Activated CD8-positive, alpha-beta T cell treated with anti-CD3 and anti-CD28 coated beads for 36 hours (primary cell): ENCODE results near the gene RPL18. TPM values are rescaled to one million over a fixed set of nuclear protein-coding genes. Genes with fewer than 3 reads are reported as not detected.

Experiments
- ATAC-seq: fragments of 200-7000 bp; cut with Tn5 transposase; one replicate; pipeline ENCODE4 v1.10.0; 2021; ENCODE audit warnings: mild to moderate bottlenecking, moderate library complexity
- CTCF ChIA-PET: fragments of 350-600 bp; sonication (Branson Sonifier 250); formaldehyde crosslinking; loops from one replicate; lab custom pipeline; 2021; ENCODE audit warnings: antibody characterized with exemption; lab: Charles Lee
- POLR2A ChIA-PET: fragments of 350-600 bp; sonication (Branson Sonifier 250); formaldehyde crosslinking; loops from one replicate; lab custom pipeline; 2021; ENCODE audit warnings: antibody characterized with exemption; lab: Charles Lee
- DNase-seq: peaks from one replicate; pipeline ENCODE4 v3.0.0-alpha.2; 2020
- H3K27ac Mint-ChIP-seq: one replicate; pipeline ENCODE4 v1.8.0; 2021; ENCODE audit warnings: mild to moderate bottlenecking, mixed read lengths
- H3K27me3 Mint-ChIP-seq: one replicate; pipeline ENCODE4 v1.8.0; 2021; ENCODE audit warnings: mixed read lengths
- H3K36me3 Mint-ChIP-seq: one replicate; pipeline ENCODE4 v1.8.0; 2021; ENCODE audit warnings: low read depth, mixed read lengths
- H3K4me1 Mint-ChIP-seq: one replicate; pipeline ENCODE4 v1.8.0; 2021; ENCODE audit warnings: low read depth, mixed read lengths
- H3K4me3 Mint-ChIP-seq: one replicate; pipeline ENCODE4 v1.8.0; 2021; ENCODE audit warnings: mild to moderate bottlenecking, moderate library complexity, mixed read lengths
- H3K9me3 Mint-ChIP-seq: one replicate; pipeline ENCODE4 v1.8.0; 2021; ENCODE audit warnings: mixed read lengths
- intact Hi-C: fragments of 100-400 bp; cut with micrococcal nuclease; formaldehyde crosslinking; loops from one replicate; pipeline ENCODE4 v1.10.0; 2022
- total RNA-seq, 2 experiments: library from RNA; stranded (reverse); gene quantifications; one replicate each; pipeline ENCODE4 v1.2.3, GENCODE V29; 2021
- TF ChIP-seq, protein P1 (sequence below): fragments of 200-600 bp; IDR thresholded peaks from one replicate; pipeline ENCODE4 v1.8.0; 2022; ENCODE audit warnings: antibody characterized with exemption, mild to moderate bottlenecking

RPL18 gene
- total RNA-seq, 2 experiments from 2014 or later = 2,304 to 2,324 TPM

DNA sequence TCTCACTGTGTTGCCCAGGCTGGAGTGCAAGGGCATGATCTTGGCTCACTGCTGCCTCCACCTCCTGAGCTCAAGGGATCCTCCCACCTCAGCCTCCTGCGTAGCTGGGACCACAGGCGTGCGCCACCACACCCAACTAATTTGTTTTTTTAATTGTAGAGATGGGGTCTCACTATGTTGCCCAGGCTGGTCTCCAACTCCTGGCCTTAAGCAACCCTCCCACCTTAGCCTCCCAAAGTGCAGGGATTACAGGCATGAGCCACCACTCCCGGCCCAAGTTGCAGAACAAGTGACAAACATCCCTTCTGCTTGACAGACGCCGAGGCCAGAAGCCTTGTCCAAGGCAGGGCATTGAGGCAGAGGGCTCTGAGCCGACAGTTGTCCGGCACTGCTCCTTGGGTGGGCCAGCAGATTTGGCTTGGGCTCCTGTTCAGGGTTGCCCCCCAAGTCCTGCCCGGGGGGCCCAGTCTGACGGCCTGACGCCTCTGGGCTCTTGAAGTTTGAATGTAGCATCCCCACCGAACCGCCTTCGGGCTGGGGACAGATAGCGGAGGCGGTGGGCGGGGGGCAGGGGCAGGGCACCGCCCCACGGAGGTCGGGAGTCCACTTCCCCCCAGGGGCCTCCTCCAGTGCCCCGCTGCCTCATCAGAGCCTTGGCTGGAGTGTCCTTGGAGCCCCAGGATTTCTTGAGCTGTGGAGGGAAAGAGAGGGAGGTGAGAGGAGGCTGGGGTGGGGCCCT is 18.1 kb downstream of the RPL18 start:
- TF ChIP-seq, protein P1, sequence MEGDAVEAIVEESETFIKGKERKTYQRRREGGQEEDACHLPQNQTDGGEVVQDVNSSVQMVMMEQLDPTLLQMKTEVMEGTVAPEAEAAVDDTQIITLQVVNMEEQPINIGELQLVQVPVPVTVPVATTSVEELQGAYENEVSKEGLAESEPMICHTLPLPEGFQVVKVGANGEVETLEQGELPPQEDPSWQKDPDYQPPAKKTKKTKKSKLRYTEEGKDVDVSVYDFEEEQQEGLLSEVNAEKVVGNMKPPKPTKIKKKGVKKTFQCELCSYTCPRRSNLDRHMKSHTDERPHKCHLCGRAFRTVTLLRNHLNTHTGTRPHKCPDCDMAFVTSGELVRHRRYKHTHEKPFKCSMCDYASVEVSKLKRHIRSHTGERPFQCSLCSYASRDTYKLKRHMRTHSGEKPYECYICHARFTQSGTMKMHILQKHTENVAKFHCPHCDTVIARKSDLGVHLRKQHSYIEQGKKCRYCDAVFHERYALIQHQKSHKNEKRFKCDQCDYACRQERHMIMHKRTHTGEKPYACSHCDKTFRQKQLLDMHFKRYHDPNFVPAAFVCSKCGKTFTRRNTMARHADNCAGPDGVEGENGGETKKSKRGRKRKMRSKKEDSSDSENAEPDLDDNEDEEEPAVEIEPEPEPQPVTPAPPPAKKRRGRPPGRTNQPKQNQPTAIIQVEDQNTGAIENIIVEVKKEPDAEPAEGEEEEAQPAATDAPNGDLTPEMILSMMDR = no peak
- H3K4me1 Mint-ChIP-seq = no peaks in the 10 kb centered on the region
- H3K4me3 Mint-ChIP-seq = no peak overlapping the region
- DNase-seq = no peak
- ChIA-PET CTCF (interaction anchor here (1.1 to 2.8 kb wide), 2 partner anchors 12 to 194 kb away, joined by 3 to 9 read pairs; no protein-coding TSS in a partner anchor), POLR2A (interaction anchor here (1.3 kb wide), 1 partner anchor 14 kb away, joined by 5 read pairs; the partner anchor contains the start of gene FAM83E)
- no peaks in the 10 kb centered on the region for H3K36me3 Mint-ChIP-seq
- H3K27me3 Mint-ChIP-seq = no peaks in the 10 kb centered on the region
- no peak for ATAC-seq
- no peaks in the 10 kb centered on the region for H3K9me3 Mint-ChIP-seq
- intact Hi-C loops = no loop called here
- no peak overlapping the region for H3K27ac Mint-ChIP-seq

DNA sequence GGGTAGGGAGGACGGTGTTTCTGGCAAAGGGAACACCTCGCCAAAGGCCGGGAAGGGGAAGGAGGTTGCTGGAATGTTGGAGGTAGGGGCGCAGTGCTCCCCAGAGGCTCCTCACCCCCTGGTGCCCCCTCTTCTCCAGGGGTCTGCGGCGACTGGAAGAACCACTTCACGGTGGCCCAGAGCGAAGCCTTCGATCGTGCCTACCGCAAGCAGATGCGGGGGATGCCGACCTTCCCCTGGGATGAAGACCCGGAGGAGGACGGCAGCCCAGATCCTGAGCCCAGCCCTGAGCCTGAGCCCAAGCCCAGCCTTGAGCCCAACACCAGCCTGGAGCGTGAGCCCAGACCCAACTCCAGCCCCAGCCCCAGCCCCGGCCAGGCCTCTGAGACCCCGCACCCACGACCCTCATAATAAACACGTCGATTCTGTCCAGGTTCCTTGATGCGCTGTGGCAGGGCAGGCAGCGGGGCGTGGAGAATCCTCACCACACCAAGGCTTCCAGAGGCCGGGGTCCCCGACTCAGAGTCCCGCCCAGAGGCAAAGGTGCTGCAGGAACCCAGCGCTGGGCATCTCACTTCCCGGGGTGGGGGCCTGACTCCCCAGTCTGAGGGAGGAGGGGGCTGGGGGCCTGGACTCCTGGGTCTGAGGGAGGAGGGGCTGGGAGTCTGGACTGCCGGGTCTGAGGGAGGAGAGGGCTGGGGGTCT is 19.8 kb downstream of the RPL18 start:
- H3K27me3 Mint-ChIP-seq = no peaks in the 10 kb centered on the region
- intact Hi-C loops = no loop called here
- TF ChIP-seq, protein P1 = no peak
- H3K9me3 Mint-ChIP-seq = no peaks in the 10 kb centered on the region
- H3K36me3 Mint-ChIP-seq = no peaks in the 10 kb centered on the region
- ChIA-PET POLR2A (interaction anchor here (1.3 kb wide), 1 partner anchor 16 kb away, joined by 5 read pairs; the partner anchor contains the start of gene FAM83E), CTCF (interaction anchor here (0.8 kb wide), 1 partner anchor 10 kb away, joined by 4 read pairs; no protein-coding TSS in a partner anchor)
- DNase-seq = no peak
- H3K27ac Mint-ChIP-seq = no peak overlapping the region
- H3K4me1 Mint-ChIP-seq = no peaks in the 10 kb centered on the region
- H3K4me3 Mint-ChIP-seq = no peak overlapping the region
- no peak for ATAC-seq

DNA sequence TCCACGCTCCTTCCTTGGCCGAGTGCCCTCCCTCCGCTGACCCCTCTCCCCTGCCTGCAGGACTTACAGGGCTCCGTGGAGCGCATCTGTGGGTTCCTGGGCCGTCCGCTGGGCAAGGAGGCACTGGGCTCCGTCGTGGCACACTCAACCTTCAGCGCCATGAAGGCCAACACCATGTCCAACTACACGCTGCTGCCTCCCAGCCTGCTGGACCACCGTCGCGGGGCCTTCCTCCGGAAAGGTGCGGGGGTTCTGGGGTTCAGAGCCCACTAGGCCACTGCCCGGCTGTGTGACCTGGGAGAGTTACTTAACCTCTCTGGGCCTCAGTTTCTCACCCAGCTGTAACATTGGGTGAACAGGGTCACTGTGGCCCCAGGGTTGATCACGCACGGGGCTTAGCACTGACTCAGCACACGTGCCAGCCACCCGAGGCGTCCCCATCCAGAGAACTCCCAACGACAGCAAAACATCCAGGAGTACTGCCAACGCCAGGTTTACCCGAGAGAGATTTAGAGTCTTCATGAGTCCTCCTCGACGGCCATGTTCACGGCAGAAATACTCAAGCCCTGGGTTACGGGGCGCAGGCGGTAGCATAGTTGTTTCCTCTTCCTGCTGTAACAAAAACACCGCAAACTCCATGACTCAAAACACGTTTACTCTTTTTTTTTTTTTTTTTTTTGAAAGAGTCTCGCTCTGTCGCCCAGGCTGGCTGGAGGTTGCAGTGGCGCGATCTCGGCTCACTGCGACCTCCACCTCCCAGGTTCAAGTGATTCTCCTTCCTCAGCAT is 22.1 kb downstream of the RPL18 start:
- peak; percentile 79 for ATAC-seq
- Mint-ChIP-seq H3K4me1 (no peaks in the 10 kb centered on the region), H3K27ac (peak overlapping the region; percentile 87), H3K9me3 (no peaks in the 10 kb centered on the region), H3K36me3 (no peaks in the 10 kb centered on the region), H3K27me3 (no peaks in the 10 kb centered on the region), H3K4me3 (peak overlapping the region; percentile 71)
- peak; percentile 70 for DNase-seq
- TF ChIP-seq, protein P1 = no peak
- intact Hi-C loops = no loop called here
- ChIA-PET CTCF (interaction anchor here (3.4 kb wide), 1 partner anchor 12 kb away, joined by 13 read pairs; no protein-coding TSS in a partner anchor), POLR2A (interaction anchor here (1.1 kb wide), 1 partner anchor 20 kb away, joined by 4 read pairs; no protein-coding TSS in a partner anchor)

DNA sequence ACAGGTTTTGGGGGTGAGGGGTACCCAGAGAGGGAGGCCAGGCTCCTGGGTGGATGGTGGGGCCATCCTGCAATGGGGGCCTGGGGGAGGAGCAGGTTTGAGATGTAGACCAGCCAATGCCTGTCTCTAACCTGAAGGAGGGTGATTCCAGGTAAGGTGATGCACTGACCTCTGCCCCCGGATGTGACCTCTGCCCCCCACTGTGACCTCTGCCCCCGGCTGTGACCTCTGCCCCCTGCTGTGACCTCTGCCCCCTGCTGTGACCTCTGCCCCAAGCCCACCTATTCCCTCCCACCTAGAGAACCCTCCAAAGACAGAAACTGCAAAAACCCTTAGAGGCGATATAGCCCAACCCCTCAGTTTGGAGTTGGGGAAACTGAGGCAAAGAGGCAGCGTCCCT is 22.7 kb downstream of the RPL18 start:
- H3K4me1 Mint-ChIP-seq = no peaks in the 10 kb centered on the region
- DNase-seq (no peak), ATAC-seq (no peak)
- no peaks in the 10 kb centered on the region for H3K36me3 Mint-ChIP-seq
- no peaks in the 10 kb centered on the region for H3K27me3 Mint-ChIP-seq
- intact Hi-C loops = no loop called here
- H3K9me3 Mint-ChIP-seq = no peaks in the 10 kb centered on the region
- H3K27ac Mint-ChIP-seq = peak overlapping the region; percentile 87
- TF ChIP-seq, protein P1 = no peak
- POLR2A ChIA-PET = no interaction called here
- H3K4me3 Mint-ChIP-seq = peak overlapping the region; percentile 71
- CTCF ChIA-PET = interaction anchor here (3.4 kb wide), 1 partner anchor 12 kb away, joined by 13 read pairs; no protein-coding TSS in a partner anchor
